Esophagus muscularis mucosa (tissue), 3 donors: ENCODE measurements around the gene CYP39A1.

Source experiments
- POLR2A ChIP-seq: fragments of 450-650 bp; IDR thresholded peaks from one replicate; pipeline ENCODE4 v1.6.1; 2017; ENCODE audit warnings: antibody characterized with exemption, moderate library complexity, mild to moderate bottlenecking, low read depth
- POLR2AphosphoS5 ChIP-seq, 2 donors: sonication (generic); formaldehyde crosslinking; IDR thresholded peaks; one replicate each; pipeline ENCODE4 v1.6.1; 2017; ENCODE audit warnings: antibody characterized with exemption in 2 of 2
- TF ChIP-seq, protein P1 (sequence below), 3 experiments: fragments of 200-600 bp in 2 of 3; fragments of 450-650 bp in 1 of 3; sonication (generic) in 2 of 3; IDR thresholded peaks; one replicate each; pipeline ENCODE4 v1.5.1; 2017 to 2019; ENCODE audit warnings: antibody characterized with exemption in 3 of 3, mild to moderate bottlenecking in 2 of 3, moderate library complexity in 1 of 3

GRCh38 chr6:46502486-46503119, 150.0 kb downstream of the CYP39A1 start:
- TF ChIP-seq, protein P1, sequence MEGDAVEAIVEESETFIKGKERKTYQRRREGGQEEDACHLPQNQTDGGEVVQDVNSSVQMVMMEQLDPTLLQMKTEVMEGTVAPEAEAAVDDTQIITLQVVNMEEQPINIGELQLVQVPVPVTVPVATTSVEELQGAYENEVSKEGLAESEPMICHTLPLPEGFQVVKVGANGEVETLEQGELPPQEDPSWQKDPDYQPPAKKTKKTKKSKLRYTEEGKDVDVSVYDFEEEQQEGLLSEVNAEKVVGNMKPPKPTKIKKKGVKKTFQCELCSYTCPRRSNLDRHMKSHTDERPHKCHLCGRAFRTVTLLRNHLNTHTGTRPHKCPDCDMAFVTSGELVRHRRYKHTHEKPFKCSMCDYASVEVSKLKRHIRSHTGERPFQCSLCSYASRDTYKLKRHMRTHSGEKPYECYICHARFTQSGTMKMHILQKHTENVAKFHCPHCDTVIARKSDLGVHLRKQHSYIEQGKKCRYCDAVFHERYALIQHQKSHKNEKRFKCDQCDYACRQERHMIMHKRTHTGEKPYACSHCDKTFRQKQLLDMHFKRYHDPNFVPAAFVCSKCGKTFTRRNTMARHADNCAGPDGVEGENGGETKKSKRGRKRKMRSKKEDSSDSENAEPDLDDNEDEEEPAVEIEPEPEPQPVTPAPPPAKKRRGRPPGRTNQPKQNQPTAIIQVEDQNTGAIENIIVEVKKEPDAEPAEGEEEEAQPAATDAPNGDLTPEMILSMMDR (IDR thresholded peaks at IDR 0.05) = no peak
- TF ChIP-seq POLR2A (no peak), POLR2AphosphoS5 (IDR thresholded peaks at IDR 0.05) (no peak)
